GM10847 (cell line): ENCODE data around the gene ITPR1.

Experiments used
- POLR2A ChIP-seq: IDR thresholded peaks from 2 replicates; pipeline ENCODE4 v1.6.1; 2011; ENCODE audit not compliant: insufficient read length; ENCODE audit errors: extremely low read depth

ITPR1 gene

DNA sequence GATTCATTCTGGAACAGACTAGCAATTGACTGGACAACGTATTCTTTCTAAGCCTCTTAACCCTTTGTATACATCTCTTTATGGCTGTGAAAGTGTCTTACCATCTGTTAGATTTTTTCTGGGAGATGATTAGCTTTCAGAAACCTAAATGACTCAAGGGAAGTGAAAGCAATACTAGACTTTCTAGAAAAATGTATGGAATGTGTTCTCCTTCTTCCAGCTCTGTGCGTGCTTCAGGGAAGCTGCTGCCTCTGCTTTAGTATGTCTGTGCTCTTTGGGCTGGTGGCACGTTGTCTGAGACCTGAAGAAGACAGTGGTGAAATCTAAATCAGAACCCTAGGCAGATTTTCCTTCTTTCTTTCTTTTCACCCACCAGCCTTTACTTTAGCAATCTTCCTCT, 89.5 kb downstream of the ITPR1 start:
- TF ChIP-seq POLR2A, result no peak

DNA sequence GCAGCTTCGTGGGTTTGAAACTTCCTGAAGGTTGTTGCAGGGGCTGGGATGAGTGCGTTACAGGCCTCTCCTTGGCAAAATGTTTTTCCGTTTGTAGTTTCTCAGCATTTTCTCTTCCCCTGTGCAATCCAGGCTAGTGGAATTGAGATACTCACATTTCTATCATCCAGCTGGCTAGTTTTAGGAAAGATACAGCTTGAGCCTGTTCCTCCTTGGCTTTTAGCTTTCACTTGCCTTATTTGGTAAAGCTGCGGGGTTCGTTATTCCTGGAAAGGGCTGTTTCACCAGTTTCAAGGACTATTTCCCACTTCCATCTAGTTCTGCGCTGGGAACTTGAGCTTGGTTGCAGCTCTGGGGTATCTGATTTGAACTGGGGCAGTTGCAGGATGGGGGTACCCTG, 90.3 kb downstream of the ITPR1 start:
- no peak for TF ChIP-seq POLR2A

DNA sequence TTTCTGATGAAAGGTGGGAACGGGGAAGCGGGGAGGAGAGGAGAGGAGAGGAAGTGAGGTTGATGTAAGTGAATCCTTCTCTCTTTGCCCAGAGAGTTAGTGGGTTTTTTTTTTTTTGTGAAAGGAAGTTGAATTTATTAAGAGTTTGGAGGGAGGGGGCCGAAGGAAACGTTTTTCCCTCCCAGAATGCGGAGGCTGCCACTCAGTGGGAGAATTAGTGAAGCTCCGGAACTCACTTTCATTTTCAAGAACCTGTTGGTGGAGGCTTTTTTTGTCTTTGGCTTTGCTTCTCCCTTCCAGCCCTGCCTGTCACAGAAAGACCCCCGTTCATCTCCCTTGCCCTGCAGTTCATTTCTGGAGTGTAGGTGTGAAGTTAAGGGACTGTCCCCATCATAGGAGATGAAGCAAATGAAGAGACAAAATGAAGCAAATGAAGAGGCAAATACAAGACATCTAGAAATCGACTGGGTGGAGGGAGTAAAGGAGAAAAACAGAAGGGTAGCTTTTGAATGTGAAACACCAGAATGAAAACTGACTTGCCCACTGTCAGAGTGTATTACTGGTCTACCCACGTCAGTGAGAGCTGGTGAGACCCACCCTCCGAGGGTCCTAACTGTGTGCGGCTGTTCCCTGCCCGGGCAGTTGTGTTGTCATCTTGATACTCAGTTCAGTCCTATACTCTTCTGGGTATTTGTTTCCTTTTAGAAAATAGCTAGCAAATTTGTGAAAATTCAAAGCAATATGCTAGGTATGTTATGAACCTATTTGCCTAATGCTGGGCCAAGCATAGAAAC, 91.5 kb downstream of the ITPR1 start:
- no peak for TF ChIP-seq POLR2A

DNA sequence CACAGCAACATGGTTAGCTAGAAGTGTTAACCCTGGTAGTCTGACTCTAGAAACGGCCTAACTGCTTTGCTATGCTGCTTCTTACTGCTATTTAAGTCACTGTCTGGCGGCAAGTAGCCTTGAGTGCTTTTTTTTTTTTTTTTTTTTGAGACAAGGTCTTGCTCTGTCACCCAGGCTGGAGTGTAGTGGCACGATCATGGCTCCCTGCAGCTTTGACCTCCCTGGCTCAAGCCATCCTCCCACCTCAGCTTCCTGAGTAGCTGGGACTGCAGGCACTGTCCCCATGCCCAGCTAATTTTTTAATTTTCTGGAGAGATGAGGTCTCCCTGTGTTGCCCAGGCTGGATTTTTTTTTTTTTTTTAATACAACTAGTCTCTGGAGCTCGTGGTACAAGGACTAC, 93.2 kb downstream of the ITPR1 start:
- TF ChIP-seq POLR2A, result no peak

DNA sequence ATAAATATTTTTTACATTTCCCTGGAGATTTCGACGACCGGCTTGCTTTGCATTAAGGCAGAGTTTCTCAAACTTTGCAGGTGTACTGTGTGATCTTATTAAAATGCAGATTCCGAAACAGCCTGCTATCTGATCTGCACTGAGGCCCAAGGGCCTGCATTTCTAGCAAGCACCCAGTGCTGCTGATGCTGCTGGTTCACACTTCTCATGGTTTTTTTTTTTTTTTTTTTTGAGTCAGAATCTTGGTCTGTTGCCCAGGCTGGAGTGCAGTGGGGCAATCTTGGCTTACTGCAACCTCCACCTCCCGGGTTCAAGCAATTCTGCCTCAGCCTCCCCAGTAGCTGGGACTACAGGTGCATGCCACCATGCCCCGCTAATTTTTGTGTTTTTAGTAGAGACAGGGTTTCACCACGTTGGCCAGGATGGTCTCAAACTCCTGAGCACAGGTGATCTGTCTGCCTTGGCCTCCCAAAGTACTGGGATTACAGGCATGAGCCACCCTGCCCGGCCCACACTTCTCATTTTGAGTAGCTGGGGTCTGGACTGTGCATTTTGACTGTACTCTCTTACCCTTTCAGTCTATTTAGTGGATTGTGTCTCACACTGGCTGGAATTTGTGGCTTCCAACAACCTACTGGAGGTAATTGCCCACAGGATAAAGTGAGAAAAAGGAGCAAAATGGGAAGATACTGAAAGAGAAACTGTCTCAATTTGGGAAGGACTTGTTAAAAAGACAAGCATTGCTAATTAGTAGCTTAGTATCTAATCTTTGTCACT, 94.1 kb downstream of the ITPR1 start:
- TF ChIP-seq POLR2A, result no peak

DNA sequence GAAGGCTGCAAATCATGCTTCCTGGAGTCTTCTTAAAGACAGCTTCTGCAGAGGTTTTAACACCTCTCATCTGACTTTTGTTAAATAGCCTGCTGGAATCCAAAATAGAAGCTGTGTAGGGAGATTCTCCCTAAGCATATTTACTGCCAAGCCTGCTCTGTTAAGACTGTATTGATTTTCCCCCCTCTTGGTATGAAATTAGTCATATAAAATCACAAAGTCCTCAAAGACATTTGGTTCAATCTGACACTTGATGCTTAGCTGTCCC, 94.6 kb downstream of the ITPR1 start:
- TF ChIP-seq POLR2A, result no peak

DNA sequence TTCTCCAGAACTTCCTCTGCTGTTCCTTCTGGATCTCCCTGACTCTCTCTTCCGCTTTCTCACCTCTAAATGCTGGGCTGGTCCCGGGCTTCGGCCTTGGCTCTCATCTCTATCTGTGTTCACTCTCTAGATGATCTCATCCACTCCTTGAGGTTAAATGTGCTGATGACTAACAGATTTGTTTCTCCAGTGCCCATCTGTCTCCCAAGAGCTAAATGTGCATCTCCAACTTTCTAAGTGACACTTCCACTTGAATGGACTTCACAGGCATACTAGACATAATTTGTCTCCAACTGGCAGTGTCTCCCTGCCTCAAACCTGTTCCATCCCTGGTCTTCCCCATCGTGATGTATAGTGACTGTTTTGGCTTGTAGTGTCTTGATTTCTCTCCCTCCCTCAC, 95.3 kb downstream of the ITPR1 start:
- no peak for TF ChIP-seq POLR2A

DNA sequence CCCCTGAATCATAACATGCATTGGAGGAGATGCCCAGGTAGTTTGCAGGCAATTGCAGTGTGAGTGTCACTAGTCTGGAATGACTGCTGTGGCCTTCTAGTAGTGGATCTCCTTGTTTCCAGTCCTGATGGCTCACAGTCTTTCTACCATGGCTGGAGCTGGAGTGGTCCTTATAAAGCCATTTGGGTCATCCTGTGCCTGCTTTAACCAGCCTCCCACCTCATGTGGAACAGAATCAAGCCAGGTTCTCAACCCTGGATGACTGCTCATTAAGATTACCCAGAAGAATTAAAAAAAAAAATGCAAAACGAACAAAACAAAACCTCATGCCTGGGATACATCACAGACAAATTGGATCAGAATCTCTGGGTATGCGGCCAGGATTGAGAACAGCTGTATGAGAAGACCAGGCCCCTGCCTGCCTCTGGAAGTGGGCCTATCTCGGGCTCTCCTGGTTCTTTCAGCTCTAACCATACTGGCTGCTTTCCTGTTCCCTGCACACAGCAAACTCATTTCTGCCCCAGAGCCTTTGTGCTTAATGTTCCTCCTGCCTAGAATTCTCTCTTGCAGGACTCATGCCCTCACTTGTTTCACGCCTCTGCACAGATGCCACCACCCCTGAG, 96.4 kb downstream of the ITPR1 start:
- TF ChIP-seq POLR2A, result no peak

DNA sequence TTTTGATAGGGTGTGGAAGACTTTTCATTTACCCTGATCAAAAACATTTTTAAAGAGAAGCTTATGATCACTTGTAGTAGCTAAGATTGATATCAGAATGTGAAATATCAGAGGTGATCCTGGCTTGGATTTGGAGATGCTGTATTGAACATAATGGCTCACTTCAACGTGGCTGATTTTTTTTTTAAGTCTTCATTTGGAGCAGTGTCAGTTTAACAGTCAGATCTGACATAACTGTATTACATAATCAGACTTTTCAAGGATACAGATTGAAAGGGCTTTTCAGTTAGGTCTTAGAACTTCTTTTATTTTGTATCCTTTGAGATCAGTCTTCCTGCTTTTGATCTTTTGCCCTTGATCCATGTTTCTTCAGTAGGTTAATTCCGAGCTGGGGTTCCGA, 98.5 kb downstream of the ITPR1 start:
- TF ChIP-seq POLR2A, result no peak

DNA sequence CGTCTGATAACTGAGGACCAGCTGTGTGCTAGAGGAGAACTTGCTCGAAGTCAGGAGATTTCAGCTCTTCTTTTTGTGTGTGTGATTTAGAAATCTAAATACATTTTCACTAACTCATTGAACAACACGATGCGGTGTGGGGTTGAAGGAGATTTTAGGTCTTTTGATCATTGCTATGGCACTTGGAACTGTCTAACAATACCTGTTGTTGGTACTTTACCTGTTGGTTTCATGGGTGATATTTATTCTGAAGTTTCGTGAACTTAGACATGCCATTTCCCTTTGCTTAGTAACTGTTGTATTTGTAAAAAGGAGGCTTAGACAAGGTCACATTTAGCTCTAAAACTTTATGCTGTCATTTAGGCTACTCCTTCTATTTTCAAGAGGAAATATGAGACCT, 99.9 kb downstream of the ITPR1 start:
- TF ChIP-seq POLR2A, result no peak

DNA sequence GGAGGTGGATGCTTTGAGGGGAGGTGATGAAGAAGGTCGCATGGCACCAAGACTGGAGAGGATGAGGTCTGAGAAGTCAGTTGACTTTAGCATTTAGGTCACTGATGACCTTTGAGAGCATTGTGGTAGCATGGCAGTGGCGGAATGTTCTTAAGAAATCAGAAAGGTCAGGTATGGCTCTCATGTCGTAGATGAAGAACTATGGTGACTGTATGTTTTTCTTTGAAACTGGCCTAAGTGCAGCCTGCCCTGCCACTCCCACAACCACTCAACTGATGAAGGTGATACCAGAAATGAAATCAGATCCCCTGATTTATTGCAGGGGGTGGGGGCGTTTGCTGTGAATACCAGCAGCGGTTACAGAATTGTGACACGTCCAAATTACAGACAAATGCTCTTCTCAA, 102.6 kb downstream of the ITPR1 start:
- no peak for TF ChIP-seq POLR2A

DNA sequence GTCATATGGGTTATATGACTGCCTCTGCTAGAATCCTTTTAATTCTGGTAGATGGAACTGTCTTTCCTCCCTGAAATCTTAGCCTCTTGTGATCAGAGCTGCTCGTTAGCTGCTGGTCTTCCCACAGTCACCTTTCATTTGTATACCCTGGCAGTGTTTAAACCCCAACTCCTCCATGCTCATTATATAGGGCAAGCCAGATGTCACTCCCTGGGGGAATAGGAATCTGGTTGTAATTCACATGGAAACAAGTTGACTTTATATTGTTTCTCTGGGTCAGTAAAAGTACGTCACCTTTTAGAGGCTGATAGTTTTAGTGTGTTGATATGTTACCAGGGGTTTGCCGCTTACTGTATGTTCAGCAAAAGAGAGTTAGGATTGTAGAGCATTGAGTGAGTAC, 103.5 kb downstream of the ITPR1 start:
- TF ChIP-seq POLR2A, result no peak

DNA sequence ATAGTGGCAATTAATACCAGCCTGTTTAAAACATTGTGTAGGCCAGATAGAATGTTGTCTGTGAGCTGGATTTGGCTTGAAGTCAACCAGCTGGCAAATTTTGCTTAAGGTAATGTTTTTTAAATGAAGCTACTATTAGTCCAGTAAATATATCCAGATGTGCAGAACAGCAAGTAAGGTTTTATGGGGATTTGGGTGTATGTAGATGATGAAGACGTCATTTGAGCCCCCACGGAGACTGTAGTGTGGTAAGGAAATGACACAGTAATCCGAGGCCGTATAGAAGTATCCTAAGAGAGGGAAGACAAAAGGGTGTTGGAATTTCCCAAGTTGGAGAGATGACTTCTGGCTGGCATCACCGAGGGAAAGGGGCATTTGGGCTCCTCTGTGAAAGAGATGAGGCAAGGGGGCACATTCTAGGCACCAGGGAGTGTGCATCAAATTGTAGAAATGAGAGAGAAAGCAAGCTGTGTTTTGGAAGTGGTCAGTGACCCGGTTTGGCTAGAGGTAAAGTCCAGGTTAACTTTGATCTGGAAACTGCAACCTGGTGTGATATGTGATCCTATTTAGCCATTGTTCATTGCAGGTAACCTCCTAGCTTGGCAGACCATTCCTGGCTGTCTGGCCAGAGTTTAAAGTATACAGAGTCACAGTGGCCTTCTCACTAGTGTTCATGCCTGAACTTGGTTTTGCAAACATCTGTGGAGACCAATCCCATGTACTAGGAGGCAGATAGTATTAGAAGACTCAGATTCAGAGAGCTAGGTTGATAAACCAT, 104.2 kb downstream of the ITPR1 start:
- no peak for TF ChIP-seq POLR2A

DNA sequence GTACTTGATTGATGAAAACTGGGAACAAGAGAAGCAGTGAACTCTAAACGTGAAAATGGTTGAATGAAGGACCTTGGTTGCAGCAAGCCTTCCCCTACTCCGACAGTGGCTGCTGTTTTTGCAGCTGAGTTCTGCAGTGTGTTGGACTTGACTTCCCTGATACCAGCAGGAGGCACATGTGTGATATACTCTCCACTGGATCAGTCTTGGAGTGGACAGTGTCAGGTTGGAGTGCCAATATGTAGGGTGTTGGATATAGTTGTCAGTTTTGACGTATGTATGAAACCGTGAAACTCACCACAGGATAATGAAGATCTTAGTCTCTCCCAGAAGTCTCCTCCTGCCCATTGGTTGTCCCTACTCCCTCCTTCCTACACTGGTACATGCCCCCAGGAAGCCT, 106.5 kb downstream of the ITPR1 start:
- TF ChIP-seq POLR2A, result no peak

DNA sequence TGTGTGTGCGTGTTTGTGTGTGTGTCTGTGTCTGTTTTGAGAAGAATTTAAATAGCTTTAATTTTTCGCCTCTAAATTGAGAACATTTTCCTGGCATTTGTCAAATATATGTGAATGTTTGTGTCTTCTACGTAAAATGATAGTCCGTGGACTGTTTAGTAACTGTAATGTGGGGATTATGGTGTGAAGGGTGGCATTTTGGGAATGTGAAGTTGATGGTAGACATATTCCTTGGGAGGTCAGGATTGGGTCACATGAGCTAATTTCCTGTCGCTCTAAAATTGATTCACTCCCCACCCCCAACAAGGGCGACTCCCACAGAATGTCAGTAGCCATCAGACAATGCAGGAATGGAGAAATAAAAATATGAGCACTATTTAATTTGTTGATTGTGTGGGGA, 107.3 kb downstream of the ITPR1 start:
- no peak for TF ChIP-seq POLR2A

DNA sequence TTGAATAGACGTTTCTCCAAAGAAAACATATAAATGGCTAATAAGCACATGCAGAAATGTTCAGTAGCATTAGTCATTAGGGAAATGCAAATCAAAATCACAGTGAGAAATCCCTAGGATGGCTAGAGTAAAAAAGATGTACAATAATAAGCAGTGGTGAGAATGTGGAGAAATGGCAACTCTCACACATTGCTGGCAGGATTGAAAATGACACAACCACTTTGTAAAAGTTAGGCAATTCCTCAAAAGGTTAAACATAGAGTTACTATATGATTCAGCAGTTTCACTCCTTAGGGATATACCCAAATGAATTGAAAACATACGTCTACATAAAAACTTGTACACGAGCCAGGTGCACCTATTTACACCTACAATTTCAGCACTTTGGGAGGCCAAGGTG, 108.7 kb downstream of the ITPR1 start:
- TF ChIP-seq POLR2A, result no peak
